Umbilical cord (tissue), 2 donors: ENCODE data around the gene CUEDC1. TPM values are rescaled to one million over a fixed set of nuclear protein-coding genes. Genes with fewer than 3 reads are reported as not detected.
A peak's percentile ranks its signal among the peaks of the same experiment; 100 is the strongest.
"Not testable (repeated sequence)": the region's sequence is repeated elsewhere in the genome, so short reads cannot be mapped to it uniquely, and the experiment has no call there.

Source experiments
- DNase-seq: peaks from one replicate; pipeline ENCODE4 v3.0.0-alpha.2; 2015; ENCODE audit warnings: low spot score
- total RNA-seq: library from RNA; depleted of rRNA; stranded (reverse); fragments of >200 nt; gene quantifications from one replicate; pipeline ENCODE4 v1.2.3, GENCODE V29; 2014; ENCODE audit warnings: low replicate concordance; ENCODE audit not compliant: insufficient read depth

CUEDC1 gene
- total RNA-seq, 1 donor from 2014 or later = 38.3 TPM

GRCh38 chr17:57940231-57940630 is 15.0 kb downstream of the CUEDC1 start:
- DNase-seq = no peak

DNA sequence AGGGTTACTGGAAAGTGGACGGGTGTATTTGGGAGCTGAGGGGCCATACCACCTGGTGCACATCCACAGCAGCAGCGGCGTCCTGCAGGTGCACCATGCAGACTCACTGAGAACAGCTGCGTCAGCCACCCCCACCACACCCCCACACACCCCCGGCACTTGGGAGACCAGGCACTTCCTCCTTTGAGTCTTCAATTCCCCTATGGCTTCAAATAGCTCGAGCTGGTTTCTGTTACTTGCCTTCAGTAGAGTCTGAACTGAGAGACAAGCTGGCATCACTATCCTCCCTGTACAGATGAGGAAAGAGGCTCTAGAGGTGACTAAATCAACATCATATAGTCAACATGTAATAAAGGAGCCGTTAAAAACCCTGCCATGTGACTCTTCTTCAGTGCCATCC is 15.4 kb downstream of the CUEDC1 start:
- DNase-seq = no peak

DNA sequence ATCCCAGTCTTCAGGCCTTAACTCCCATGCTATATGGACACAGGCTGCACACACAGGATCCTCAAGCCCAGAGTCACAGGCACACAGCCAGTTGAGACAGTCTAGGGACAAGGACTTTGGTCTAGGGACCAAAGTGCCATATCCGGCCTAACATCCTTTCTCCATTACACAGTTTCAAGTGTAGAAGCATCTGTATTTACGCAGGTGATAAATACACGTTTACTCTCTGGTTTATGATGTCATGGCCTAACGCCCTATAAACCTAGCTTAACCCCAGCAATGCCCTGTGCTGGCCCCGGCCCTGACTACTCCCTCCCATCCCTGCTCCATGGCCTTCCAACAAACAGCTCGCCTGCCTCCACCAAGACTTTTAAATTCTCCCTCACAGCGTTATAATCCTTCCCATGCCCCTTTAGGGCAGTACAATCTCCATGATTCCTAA is 17.1 kb downstream of the CUEDC1 start:
- no peak for DNase-seq

GRCh38 chr17:57937492-57937891 is 17.7 kb downstream of the CUEDC1 start:
- no peak for DNase-seq

DNA sequence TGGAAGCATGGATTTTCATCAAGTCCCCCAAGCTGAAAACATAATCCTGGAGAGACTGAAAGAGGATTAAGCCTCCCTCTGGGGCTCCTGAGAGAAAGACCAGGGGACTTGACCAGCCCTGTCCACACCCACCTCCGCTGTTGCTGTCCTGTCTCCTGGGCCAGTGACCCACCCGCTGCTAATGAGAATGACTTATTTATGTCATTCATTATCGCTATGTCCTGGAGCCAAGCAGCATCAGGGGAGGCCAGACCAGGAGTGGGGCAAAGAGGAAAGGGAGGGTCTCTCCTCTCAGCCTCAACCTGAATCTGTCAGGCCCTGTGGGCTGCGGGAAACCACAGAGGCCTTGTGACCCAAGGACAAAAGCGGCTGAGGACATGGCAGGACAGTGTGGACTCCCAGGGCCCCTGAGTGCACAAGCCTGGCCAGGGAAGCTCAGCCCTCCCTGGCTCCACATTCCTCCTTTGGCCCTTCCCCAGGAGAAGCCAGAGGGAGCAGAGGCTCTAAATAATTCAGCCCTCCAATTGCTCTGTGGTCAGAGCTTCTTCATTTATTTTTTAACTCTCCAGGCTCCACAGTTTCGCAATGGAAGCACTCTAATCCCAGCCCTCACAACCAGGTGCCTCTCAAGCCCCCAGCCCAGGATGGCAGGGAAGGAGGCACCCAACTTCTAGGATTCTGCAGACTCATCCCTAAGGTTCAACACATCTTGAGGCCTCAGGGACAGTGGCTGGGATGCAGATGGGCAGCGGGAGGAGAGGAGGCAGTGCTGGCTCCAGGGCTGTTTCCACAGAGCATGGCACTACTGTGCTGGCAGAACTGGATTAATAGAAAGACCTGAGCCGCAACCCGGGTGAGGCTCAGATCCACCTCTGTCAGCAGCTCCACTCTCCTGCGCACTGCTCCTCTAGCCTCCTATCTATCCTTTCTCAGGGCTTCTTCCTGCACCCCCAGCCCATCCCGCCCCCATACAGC is 19.1 kb downstream of the CUEDC1 start:
- DNase-seq = peak; percentile 81

DNA sequence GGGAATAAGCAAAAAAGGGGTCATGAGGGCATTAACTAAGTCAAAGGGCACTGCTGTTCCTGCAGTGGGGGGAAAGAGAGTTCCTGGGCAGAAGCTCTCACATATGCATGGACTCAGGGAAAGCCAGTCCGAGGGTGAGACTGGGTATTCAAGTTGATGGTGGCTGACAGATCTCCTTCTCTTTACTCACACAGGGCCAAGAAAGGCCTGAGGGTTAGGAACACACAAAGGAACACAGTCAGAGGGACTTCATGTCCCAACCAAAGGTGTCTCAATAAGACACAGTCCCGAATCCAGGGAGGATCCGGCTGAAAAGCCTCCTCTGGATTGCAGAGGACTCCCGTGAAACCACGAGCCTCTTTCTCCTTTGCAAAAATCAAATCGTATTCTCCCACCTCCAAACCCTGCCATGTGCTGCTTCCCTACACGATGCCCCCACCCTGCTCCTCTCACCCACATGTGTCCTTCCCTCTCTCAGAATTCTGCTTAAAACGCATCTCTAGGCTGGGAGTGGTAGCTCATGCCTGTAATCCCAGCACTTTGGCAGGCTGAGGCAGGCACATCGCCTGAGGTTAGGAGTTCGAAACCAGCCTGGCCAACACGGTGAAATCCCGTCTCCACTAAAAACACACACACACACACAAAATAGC is 23.6 kb downstream of the CUEDC1 start:
- no peak for DNase-seq

DNA sequence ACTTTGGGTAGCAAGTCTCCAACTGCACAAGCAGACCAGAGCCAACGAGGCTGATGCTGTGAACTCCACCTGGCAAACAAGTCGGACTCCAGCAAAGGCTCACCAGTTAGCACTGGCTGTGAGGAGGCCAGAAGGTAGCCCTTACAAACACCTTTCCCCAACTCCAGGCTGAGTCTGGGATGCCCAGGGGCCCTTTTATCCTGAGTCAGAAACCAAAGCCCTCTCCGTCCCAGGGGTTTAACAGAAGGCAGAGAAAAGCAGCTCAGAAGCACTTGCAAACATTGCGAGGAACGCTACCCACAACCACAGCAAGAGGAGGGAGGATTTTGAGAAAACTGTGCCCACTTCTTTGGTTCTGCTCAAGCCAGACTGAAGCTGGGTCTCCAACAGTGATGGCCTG is 25.0 kb downstream of the CUEDC1 start:
- DNase-seq = no peak

GRCh38 chr17:57929386-57929785 is 25.8 kb downstream of the CUEDC1 start:
- DNase-seq = no peak

DNA sequence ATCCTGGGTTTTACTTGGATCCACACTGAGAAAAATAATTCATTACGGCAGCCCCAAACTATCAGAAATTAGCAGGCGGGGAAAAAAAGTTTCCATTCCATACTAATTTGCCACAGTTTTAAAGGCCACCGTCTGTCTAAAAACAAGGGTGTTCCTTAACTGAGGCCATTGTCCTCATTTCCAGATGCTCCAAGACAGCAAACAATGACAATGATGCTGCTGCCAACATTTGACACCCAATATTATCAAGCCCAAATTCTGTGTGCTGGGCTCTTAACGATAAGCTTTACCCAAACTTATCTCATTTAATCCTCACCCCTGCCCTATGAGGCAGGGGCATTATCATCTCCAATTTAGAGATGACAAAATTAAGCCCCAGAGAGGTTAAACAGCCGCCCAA is 26.3 kb downstream of the CUEDC1 start:
- no peak for DNase-seq

DNA sequence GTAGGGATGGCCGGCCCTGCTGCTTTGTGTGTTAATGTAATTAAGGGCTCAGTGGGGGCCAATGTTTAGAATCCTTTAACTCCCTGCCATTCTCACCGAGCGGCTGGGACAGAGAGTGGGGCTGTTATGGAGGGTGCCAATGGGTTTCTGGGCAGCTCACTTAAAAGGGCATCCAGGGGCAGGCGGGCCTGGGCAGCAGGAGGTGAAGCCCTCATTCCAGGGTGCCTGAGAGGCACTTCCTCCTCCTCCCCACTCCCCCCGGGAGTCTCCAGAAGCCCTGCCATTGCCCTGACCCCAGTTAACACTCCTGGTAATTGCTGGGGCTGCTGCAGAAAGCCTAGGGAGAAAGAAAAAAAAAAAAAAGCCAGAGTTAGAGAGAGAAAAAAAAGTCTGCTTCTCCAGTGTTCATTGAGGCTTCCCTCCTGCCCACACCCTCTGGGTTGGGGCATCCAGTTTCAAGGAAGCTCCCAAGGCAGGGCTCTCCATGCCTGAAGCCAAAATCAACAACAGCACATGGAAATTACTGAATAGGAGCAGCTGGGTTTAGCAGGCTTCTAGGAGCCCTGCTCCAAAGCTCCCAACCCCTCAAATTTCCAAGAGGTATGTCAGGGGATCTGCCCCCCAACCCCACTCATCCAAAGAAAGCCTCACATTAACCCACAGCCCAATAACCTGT is 28.0 kb downstream of the CUEDC1 start:
- peak; percentile 83 for DNase-seq

DNA sequence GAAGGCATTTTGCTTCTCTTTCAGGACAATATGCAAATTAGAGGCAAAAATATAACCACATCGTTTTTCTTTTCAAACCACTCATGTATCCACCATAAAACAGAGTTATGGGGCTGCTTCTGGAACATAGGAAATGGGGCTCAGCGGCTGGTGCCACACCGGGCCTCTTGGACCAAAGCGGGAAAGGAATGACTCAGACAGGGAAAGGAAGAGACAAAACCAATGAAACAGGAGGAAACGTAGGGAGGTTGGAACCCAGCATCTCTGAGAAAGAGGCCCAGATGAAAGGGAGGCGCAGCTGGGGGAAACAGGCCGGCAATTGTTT is 28.5 kb downstream of the CUEDC1 start:
- no peak for DNase-seq

- no peak for DNase-seq
Observed at GRCh38 chr17:57925361-57925990, 29.7 kb downstream of the CUEDC1 start.

DNA sequence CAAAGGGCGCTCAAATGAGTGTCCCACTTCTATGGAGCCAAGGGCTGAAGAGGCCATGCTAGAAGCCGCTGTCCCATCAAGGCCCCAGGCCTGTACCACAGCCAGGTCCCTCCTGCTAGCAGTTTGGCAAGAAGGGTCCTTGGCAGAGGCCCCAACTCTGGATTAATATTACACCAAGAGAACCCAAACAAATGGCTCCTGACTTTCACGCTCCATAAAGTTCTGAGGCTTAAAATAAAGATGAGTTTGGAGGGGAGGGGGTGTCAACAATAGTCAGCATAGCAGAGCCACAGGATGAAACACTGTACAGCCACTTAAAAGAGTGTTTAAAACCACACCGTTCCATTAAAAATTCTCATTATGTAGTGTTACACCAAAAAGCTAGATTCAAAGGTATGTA is 30.5 kb downstream of the CUEDC1 start:
- no peak for DNase-seq

- no peak for DNase-seq
Observed at GRCh38 chr17:57923182-57923872, 31.9 kb downstream of the CUEDC1 start.

DNA sequence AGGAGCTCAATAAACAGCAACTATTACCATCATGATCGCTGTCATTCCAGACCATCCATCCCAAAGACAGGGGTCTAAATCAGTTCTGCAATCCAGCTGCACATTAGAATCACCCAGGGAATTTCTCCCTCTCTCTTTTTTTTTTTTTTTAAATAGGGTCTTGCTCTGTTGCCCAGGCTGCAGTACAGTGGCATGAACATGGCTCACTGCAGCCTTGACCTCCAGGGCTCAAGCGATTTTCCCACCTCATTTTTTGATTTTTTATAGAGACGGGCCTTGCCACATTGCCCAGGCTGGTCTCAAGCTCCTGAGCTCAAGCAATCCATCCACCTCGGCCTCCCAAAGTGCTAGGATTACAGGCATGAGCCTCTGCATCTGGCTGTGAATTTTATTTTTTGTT is 32.5 kb downstream of the CUEDC1 start:
- DNase-seq = not testable (repeated sequence)

DNA sequence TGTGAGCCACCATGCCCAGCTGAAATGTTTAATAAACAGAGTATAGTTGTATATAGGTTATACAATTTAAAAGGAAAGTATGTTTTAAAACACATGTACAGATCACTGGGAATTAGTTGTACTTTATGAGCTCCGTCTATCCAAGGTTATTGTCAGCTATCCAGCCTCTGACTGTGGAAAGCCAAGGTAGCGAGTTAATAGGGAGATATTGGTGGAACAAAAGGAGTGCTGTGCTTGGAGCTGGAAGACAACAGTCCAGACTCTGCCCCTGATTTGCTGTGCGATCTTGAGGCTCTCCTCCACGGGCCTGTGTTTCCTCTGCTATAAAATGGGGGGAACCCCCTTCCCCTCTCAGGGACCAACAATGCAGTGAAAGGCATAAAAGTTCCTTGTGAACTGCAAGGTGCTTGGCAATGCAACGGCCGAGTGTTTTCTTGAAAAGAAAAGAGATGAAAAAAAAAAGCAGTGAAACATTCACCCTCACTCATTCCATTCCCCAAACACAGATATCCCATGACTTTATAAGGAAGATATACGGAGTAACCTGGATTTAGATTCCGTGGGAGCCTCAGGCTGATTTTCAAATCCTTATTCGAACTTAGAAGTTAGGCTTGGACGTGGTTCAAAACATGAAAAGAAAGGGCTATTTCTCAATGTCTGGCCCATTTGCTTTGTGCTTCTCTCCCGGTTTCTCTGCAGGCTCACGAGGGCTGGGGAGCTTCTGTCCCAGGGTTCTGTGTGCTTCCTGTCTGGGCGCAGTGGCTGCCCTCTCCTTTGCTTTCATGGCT is 34.1 kb downstream of the CUEDC1 start:
- peak; percentile 96 for DNase-seq

GRCh38 chr17:57919918-57920317 is 35.3 kb downstream of the CUEDC1 start:
- no peak for DNase-seq

DNA sequence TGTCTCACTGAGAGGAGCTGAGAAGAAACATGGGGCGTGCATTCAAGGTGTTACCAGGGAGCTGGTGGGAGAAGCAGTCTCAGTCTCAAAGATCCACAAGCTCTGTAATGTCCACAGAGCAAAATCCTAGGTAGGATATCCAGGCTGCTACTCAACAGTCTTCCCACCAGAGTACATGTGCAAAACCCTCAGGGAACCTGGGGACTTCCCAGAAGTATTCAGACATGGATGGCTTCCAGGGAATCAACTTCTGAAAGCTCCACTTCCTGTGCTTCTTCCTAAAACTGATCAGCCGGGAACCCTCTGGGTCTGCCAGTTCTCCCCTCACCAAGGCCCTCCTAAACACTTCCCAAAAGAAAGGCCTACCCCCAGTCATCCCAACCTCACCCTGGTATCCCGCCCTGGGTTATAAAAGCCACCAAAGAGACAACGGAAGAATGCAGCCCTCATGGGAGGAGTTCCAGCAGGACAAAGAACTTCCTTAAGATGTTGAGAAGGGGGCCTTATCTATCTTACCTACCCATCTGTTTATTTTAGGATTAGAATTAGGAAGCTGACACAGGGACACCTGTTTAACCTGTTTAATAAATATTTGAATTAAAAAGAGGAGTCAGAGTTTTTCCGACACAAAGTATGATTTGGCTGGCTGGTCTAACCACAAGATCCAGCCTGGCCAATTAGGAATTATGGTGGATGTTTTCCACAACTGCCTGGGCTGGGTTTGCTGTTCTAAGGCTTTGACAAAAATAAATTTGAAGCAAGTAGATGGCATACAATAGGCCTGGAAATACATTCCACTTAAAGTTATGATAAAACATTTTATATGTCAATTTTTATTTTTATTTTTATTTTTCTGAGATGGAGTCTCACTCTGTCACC is 37.0 kb downstream of the CUEDC1 start:
- no peak for DNase-seq
